ENCODE measurements around the gene SPTLC2. TPM values are rescaled to one million over a fixed set of nuclear protein-coding genes. Genes with fewer than 3 reads are reported as not detected.

The SPTLC2 gene
- total RNA-seq, 1 donor from 2014 or later = 33.0 TPM

DNA sequence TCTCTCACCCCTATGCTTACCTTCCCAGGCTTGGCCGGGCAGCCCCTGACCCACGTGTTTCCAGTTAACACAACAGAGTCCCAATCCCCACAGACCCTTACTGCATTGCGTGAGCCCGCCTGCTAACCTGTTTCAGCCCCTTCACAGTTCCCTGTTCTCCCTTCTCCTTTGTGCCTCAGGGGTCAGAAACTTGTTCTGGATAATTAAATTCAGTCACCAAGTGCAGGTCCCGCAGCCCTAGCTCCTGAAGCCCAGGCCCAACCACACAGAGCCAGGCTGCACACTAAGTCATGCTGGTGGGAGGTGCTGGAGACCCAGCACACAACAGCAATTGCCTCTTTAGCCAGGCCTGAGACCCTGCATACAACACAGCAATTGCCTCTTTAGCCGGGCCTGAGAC is 127.4 kb downstream of the SPTLC2 start:
- H3K4me3 ChIP-seq (ENCODE audit: low read depth, low read length) = no peak overlapping the region
- no peaks in the 10 kb centered on the region for H3K36me3 ChIP-seq (ENCODE audit: control insufficient read depth, insufficient read depth, low read length)
- H3K27me3 ChIP-seq (ENCODE audit: control insufficient read depth, insufficient read depth, low read length) = no peaks in the 10 kb centered on the region
- no peak for DNase-seq (ENCODE audit: low read depth)
- TF ChIP-seq, protein P1, sequence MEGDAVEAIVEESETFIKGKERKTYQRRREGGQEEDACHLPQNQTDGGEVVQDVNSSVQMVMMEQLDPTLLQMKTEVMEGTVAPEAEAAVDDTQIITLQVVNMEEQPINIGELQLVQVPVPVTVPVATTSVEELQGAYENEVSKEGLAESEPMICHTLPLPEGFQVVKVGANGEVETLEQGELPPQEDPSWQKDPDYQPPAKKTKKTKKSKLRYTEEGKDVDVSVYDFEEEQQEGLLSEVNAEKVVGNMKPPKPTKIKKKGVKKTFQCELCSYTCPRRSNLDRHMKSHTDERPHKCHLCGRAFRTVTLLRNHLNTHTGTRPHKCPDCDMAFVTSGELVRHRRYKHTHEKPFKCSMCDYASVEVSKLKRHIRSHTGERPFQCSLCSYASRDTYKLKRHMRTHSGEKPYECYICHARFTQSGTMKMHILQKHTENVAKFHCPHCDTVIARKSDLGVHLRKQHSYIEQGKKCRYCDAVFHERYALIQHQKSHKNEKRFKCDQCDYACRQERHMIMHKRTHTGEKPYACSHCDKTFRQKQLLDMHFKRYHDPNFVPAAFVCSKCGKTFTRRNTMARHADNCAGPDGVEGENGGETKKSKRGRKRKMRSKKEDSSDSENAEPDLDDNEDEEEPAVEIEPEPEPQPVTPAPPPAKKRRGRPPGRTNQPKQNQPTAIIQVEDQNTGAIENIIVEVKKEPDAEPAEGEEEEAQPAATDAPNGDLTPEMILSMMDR (IDR thresholded peaks at IDR 0.05; ENCODE audit: insufficient read depth, low read length, poor library complexity, severe bottlenecking) = no peak

DNA sequence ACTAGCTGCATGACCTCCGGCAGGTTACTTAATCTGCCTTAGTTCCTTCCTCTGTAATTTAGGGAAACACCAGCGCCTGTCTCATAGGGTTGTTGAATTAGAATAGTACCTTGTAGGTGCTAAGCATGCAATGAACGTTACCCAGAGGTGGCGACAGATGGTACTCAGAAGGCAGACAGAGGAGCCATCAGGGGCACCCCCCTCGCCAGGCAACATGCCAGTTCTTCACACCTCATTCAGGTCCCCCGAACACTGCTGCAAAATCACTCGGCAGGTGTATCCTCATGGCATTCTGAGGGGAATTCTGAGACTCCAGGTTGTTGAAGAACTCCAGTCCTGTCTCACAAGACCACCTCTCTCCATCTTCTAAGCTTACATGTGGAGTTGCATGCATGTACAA is 127.9 kb downstream of the SPTLC2 start:
- TF ChIP-seq, protein P1 (IDR thresholded peaks at IDR 0.05; ENCODE audit: insufficient read depth, low read length, poor library complexity, severe bottlenecking) = no peak
- H3K36me3 ChIP-seq (ENCODE audit: control insufficient read depth, insufficient read depth, low read length) = no peaks in the 10 kb centered on the region
- no peak for DNase-seq (ENCODE audit: low read depth)
- no peaks in the 10 kb centered on the region for H3K27me3 ChIP-seq (ENCODE audit: control insufficient read depth, insufficient read depth, low read length)
- H3K4me3 ChIP-seq (ENCODE audit: low read depth, low read length) = no peak overlapping the region

DNA sequence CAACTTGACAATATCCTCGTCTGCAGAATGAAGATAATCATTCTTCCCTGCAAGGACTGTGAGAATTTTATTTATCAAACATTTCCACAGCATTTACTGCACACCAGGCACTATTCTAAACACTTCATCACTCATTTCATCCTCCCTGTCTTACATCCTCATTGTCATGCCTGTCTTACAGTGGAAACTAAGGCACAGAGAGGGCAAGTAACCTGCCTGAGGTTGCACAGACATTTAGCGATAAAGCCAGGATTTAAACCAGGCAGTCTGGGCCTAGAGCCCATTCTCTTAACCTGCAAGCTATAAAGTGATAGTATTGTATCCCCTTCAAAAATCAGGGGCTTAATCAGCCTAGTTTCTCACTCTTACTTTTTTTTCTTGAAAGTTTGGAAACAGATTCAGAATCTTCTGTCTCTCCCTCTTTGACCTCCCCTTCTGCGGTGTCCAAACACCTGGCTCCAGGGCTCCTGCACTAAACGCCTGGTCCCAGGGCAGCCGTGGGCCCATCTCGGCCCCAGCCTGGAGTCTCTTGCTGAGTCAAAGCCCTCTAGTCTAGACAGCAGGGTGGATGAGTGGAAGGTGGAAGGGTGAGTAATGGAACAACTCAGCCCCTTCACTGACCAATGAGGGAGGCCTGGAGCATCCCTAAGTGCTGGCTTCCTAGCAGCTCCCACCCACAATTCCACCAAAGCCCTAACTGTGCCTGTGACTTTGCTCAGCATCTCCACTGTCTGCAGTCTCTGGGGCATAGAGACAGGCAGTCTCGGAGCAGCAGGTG is 130.3 kb downstream of the SPTLC2 start:
- TF ChIP-seq, protein P1 (IDR thresholded peaks at IDR 0.05; ENCODE audit: insufficient read depth, low read length, poor library complexity, severe bottlenecking) = no peak
- no peaks in the 10 kb centered on the region for H3K36me3 ChIP-seq (ENCODE audit: control insufficient read depth, insufficient read depth, low read length)
- H3K27me3 ChIP-seq (ENCODE audit: control insufficient read depth, insufficient read depth, low read length) = no peaks in the 10 kb centered on the region
- no peak overlapping the region for H3K4me3 ChIP-seq (ENCODE audit: low read depth, low read length)
- peak; percentile 56 for DNase-seq (ENCODE audit: low read depth)

GRCh38 chr14:77485256-77485655 is 131.2 kb downstream of the SPTLC2 start:
- TF ChIP-seq, protein P1 (IDR thresholded peaks at IDR 0.05; ENCODE audit: insufficient read depth, low read length, poor library complexity, severe bottlenecking) = no peak
- no peak for DNase-seq (ENCODE audit: low read depth)
- no peaks in the 10 kb centered on the region for H3K36me3 ChIP-seq (ENCODE audit: control insufficient read depth, insufficient read depth, low read length)
- no peak overlapping the region for H3K4me3 ChIP-seq (ENCODE audit: low read depth, low read length)
- no peaks in the 10 kb centered on the region for H3K27me3 ChIP-seq (ENCODE audit: control insufficient read depth, insufficient read depth, low read length)

- DNase-seq (ENCODE audit: low read depth) = no peak
- TF ChIP-seq, protein P1 (IDR thresholded peaks at IDR 0.05; ENCODE audit: insufficient read depth, low read length, poor library complexity, severe bottlenecking) = no peak
These were observed 134.0 kb downstream of the SPTLC2 start for GRCh38 chr14:77482422-77482821.

DNA sequence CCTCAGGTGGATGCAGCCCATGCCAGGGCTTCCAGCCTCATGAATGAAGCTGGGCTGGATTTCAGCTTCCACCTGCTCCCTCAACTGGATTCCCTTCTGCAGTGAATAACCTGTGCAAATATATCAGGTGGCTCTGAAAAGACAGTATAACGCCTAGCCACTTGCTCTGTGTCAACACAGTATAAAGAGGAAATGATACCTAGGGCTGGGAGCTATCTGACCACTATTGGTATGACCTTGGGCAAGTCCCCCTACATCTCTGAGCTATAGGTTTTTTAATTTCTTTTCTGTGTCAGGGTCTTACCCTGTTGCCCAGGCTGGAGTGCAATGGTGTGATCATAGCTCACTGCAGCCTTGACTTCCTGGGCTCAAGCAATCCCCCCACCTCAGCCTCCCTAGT is 137.6 kb downstream of the SPTLC2 start:
- no peak for DNase-seq (ENCODE audit: low read depth)
- H3K36me3 ChIP-seq (ENCODE audit: control insufficient read depth, insufficient read depth, low read length) = no peaks in the 10 kb centered on the region
- peaks cover 25% of the 10 kb centered on the region for H3K27me3 ChIP-seq (ENCODE audit: control insufficient read depth, insufficient read depth, low read length)
- no peak overlapping the region for H3K4me3 ChIP-seq (ENCODE audit: low read depth, low read length)
- TF ChIP-seq, protein P1 (IDR thresholded peaks at IDR 0.05; ENCODE audit: insufficient read depth, low read length, poor library complexity, severe bottlenecking) = no peak

More at GRCh38 chr14:77482422-77482821, 134.0 kb downstream of the SPTLC2 start:
- H3K4me3 ChIP-seq (ENCODE audit: low read depth, low read length) = no peak overlapping the region
- no peaks in the 10 kb centered on the region for H3K36me3 ChIP-seq (ENCODE audit: control insufficient read depth, insufficient read depth, low read length)
- peaks cover 3% of the 10 kb centered on the region for H3K27me3 ChIP-seq (ENCODE audit: control insufficient read depth, insufficient read depth, low read length)

All from kidney epithelial cell (primary cell).